GM21367 (cell line): ENCODE data around the gene DUSP10.
A peak's percentile ranks its signal among the peaks of the same experiment; 100 is the strongest.

Experiments
- ATAC-seq: cut with Tn5 transposase; IDR thresholded peaks from one replicate; pipeline ENCODE4 v1.9.1; 2021; ENCODE audit not compliant: unreplicated experiment

The DUSP10 gene

DNA sequence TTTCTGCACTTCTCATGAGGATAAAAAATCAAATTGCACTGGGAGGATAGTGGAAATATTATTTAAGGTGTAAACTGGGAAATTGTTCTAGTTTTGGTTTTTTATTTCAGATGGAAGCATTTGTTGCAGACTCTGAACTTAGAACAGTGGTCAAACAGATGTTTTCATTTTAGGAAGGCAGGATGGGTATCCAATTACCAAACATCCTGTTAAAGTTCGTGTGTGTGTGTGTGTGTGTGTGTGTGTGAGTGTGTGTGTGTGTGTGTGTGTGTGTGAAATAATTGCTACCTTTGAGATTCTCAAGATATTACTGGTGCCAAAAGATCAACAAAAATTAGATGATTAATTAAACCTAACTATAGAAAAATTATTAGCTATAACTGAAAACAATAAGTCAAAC is 24.3 kb upstream of the DUSP10 start:
- no peak for ATAC-seq

DNA sequence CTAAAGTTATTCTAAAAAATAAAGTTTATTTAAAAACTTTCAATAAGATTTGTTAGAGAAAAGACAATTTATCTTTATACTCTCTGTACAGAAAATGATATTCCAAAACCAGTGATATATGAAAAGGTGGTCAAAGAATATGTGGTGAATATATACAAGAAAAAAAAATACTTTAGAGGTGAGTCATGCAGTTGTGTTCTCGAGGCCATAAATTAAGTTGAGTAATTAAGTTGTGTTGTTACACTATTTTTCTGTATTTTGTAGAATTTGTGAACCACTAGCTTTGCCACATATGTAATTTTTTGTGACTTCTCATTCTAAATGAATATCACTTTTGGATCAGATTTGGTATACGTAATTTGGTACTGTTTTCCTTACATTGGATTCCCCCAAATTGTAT is 23.6 kb upstream of the DUSP10 start:
- no peak for ATAC-seq

DNA sequence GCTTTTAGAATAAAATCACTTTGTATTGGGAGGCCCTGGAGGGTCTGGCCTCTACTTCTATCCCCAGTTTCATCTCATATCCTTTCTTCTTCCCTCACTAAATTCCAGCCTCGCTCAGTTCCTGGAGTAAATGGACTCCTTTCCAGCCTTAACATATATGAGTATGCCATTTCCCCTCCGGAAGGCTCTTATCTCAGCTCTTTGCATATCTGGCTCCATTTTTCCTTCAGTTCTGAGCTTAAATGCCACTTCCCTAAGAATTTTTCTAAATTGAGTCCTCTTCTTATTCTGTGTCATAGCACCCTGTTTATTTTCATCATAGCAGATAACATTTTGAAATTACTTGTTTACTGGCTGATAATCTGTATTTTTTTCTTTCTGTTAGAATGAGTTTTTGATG is 20.2 kb upstream of the DUSP10 start:
- ATAC-seq = no peak

DNA sequence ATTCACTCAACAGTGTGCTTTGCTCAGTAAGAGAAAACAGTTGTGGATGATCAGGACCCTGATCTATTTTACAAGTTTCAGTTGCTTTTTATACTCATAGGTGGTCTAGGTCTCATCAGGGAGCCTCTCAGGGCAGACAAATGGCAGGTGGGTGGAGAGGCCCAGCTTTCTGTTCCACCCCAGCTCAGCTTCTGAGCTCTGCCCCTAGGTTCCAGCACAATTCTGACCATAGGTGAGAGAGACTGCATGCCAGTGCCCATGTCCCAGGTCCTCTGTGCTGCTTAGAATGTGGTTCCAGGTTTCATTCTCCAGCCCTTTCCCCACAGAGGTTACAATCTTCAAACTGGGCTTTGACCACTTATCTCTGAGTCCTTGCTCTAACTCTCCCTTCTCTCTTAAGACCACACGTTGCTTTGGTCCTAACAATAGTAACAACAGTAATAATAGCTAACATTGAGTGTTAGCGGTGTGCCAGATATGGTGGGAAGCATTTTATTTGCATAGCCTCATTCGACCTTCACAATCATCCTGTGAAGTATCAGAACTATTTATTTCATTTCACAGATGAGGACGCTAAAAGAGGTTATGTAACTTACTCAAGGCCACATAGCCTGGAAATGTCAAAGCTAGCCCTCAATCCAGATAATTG is 19.6 kb upstream of the DUSP10 start:
- peak; percentile 65 for ATAC-seq

DNA sequence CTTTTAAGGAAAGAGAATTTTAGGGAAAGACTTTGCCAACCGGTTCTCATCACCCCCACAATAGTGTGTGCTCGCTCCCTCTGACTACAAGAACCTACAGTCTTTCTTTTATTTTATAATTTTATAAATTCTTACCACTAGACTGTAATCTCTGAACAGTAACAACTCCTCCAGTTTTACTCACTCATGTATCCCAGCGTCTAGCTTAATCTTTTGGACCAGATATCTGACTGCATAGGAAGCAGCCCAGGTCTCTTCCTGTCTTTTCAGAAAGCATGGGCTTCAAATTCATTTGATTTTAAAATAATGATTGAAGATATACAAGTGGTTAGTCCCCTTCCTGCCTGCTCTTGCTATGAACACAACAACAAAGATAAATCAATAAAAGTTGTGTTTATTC is 19.0 kb upstream of the DUSP10 start:
- ATAC-seq = peak; percentile 3

DNA sequence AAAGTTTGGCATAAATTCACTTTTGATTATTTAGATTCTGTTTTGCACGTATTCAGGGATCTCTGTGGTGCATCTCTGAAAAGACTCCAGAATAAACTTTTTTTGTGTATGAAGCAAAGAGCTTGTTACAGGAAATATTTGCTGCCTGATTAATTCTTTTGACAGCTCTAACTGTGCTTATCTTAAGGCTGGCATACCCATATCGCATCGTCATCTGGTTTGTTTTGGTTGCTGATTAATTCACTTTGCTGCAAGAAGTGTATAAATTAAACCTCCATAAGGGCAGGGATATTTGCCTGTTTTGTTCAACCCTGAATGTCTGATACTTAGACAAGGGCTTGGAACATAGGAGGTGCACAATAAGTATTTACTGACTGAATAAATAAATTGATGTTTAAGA is 17.5 kb upstream of the DUSP10 start:
- ATAC-seq = no peak

DNA sequence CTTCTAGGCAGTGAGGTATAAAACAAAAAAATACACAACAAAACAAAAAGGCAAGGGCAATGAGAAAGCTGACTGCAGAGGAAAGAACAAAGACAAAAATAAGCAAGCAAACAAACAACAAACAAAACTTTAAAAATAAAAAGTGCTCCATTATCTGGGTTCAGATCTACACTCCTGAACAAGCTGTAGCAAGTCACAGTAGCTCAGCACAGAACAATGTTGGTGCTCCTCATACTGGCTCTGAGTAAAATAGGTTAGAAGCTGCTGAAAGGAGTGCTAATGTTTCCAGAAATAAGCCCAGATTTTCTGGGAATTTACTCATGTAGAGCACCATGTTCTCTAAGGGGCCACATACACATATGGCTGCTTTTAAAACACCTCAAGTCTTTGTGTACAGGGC is 16.6 kb upstream of the DUSP10 start:
- ATAC-seq = no peak

DNA sequence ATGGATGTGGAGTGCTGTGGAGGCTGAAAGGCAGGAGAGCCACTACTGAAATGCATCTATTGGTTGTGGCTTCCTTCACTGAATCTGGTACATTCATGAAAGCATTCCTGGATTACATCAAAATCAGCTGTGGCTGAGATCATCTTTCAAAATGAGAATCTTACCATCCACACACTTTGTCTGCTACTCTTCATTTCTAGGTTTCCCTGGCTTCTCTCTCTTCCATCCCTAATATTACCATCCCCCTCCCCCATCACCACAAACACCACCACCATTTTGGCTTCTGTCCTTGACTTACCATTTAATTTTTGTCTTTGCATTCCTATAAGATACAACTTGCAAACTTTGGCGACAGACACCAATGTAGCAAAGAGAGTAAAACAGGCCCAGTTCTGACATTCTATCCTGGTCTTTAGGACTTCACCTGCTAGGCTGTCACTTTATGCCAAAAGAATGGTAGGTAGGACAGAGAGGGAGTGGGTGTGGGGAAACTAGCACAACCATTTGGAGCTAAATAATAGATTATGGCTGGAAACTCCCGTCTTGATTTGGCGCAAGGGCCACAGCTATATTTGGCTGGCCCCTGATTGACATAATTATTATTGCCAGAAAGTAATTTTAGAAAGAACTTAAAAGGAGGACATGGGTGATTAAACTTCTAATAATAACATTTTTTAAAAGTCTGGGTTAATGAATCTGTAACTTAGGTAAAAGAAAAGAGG is 15.1 kb upstream of the DUSP10 start:
- no peak for ATAC-seq

DNA sequence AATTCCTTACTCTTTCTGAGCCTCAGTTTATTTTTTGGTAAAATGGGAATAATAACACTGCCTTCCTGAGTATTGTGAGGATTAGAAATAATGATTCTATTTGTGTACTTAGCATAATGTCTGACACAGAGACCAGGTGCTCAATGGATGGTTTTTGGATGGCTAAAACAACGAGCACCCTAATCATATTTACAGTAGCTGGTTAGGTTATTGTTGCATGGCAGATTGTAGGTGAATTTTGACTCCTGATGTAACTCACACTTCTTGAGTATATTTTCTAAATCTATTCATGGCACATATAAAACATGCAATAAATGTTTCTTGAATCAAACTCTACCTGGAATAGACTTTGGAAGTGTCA is 11.9 kb upstream of the DUSP10 start:
- ATAC-seq = peak; percentile 16

DNA sequence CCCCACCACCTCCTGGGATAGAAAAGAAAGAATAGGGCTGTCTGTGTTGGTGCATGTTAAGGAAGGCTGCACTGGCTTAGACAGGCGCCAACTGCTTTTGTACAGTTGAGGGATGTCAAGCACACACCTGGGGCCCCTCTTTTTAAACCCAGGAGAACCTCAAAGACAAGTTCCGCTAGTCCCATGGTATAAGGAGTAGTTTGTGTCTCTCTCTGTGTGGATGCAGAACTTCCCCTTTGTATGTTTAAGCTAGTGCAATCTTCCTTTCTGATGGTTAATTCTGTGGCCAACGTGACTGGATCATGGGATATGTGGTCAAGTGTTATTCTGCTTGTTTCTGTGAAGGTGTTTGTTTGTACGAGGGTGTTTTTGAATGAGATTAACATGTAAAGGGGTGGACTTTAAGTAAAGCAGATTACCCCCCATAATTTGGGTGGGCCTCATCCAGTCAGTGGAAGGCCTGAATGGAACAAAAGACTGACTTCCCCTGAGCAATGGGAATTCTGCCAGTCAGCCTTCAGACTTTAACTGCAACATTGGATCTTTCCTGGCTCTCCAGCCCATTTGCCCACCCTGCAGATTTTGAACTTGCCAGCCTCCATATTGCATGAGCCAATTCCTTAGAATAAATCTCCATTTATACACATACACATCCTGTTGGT is 9.5 kb upstream of the DUSP10 start:
- no peak for ATAC-seq

DNA sequence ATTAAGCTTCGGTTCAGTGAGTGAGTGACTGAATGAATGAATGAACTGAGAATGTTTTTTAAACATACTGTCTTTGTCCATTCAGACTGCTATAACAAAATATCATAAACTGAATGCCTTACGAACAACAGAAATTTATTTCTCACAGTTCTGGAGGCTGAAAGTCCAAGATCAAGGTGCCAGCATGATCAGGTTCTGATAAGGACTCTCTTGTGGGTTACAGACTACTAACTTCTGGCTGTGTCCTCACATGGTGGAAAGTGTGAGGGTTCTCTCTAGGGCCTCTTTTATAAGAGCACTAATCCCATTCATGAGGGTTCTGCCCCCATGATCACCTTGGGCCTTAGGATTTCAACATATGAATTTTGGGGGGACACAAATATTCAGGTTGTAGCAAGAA is 7.1 kb upstream of the DUSP10 start:
- no peak for ATAC-seq

DNA sequence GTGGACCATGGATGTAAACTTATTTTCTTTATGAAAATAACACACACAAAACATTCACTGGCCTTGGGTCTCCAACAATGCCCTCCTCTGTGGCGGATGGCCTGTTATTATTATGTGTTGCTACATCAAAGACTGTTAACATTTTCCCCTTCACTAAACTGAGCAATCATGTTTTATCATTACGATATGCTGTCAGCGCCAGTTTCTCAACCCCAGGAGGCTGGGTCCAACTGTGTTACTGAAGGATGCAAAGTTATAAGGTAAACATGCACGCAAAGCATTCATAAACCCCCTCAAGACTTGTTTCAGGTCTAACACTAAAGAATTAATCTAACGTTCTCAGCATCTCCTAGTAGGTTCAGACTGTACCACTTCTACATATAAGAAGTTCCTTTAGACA is 6.0 kb upstream of the DUSP10 start:
- no peak for ATAC-seq

DNA sequence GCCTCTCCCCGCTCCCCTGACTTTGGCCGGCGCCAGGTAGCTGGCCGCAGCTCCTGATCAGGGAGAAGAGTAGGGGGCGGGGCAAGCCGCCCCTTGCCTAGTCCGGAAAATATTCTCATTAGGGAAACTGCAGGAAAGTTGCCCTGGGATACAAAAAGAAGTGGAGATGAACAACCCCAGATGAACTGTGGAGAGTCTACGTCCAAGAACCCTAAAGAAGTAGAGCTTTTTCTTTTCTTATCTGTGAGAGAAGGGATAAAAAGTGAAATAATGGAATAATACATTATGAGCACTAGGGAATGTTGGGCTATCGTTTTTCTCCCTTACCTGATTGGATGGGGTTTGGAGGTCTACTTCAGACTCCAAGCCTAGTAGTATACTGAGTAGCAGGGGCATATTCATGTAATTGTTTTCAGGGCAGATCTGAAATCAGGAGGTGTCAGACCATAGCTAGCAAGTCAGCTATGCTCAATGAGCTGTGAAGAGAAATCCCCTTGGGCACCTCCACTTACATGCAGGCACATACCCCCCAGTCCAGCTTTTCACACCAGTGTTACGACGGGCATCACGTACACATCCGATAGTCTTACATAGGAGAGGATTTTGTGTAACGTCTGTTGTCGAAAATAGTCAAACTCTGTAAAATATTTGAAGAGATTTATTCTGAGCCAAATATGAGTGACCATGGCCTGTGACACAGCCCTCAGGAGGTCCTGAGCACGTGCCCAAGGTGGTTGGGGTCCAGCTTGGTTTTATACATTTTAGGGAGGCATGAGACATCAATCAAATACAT is 1.7 kb upstream of the DUSP10 start:
- ATAC-seq = peak; percentile 14

DNA sequence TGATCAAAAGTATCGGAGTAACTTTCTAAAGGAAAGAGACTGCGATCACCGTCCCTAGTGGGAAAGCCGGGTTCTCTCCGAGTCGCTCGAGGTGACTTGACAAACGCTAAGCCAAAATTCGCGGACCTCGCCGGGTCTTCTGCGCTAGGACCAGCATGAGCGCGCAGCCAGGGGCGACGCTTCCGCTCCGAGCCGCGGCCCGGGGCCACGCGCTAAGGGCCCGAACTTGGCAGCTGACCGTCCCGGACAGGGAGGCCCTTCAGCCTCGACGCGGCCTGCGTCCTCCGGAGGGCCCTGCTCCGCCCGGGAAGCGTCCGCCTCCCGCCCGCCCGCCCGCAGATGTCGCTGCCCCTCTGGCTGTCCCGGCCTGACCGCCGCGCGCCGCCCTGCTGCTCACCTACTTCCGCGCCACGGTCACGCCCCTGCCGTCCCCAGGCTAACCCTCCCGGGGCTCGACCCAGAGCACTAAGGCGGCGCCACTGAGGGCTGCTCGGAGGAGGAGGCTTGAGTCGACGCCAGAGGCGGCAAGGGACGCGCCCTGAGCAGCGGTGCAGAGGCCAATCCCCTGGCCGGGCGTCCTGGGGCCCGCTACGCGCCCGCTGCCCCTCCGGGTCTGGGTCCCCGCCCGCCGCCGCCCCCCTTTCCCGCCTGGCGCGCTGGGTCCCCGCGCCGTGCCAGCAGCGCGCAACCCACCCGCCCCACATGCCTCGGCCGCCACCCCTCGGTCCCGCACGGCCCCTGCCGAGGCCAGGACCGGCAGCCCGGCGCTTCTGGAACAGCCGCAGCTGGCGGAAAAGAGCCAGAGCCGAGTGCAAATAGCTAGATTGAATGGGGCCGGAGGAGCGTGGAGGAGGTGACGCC is 896 bp upstream of the DUSP10 start:
- peak; percentile 38 for ATAC-seq

DNA sequence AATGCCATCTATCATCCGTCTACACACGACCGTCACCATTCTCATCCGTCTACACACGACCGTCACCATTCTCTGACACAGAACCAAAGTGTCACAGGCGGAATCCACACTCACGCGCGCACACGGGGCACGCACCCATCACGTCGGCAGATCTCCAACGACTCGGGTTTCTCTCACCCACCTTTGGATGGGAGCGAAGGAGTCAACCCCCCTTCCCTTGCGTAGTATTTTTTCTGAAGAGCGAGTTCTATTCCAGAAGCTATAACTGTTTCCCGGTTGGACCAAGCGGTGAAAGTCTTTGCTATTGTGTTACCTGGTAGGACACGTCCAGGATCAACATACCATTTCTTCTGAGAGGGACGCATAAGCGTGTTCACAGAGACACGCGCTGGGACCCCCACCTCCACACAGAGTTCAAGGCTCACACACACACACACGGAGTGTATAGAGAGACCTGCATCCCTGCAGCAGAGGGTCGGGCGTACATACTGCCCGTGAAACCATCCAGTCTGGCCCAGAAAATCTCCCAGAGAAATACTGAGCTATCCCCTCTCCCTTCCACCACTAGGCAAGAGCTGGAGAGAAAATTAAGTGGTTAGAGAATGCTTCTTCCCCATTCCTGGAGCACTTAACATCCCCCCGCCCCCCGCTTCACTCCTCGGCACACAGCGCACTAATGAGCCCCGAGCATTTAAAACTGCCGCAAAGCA is 741 bp downstream of the DUSP10 start:
- no peak for ATAC-seq

DNA sequence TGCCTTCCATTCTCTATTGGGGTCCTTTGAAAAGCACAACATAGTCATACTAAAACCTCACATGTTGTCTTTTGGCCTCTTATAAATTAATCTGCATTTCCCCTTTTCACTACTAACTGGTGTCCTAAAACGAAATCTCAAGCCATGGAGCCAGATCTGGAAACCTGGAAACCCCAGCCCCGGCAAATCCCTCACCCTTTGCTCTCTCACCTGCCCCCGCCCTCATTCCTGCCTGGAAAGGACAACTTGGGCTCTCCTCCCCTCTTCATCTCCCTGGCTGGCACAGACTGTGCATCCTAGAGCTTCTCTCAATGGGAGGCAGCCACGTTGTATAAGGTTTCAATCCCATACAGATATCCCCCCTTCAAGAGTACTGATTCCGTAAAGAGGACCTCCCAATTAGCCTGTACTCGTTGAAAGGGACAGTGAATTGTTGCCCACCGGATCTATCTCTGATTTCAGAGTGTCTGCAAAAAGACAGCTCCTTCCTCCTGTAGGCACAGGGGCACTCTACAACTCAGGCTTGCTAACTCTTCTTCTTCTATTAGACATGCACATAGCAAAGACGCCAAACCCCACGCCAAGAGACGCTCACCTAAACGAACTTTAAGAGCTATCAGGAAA is 1.4 kb downstream of the DUSP10 start:
- no peak for ATAC-seq

DNA sequence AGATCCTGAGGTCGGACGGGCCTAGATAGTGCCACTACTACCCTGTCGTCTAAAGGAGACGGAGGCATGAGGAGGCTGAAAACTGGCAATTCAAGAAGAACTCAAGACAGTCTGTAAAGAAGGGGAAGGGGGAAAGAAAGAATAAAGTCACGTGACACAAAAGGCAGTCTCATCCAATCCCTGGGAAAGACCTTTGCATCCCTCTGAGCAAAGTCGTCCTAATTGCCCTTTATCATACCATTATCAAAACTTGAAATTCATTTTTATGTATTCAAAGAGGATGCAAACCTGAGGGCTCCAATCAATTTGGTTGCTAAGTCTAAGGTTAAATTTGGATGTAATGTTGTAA is 2.2 kb downstream of the DUSP10 start:
- no peak for ATAC-seq

DNA sequence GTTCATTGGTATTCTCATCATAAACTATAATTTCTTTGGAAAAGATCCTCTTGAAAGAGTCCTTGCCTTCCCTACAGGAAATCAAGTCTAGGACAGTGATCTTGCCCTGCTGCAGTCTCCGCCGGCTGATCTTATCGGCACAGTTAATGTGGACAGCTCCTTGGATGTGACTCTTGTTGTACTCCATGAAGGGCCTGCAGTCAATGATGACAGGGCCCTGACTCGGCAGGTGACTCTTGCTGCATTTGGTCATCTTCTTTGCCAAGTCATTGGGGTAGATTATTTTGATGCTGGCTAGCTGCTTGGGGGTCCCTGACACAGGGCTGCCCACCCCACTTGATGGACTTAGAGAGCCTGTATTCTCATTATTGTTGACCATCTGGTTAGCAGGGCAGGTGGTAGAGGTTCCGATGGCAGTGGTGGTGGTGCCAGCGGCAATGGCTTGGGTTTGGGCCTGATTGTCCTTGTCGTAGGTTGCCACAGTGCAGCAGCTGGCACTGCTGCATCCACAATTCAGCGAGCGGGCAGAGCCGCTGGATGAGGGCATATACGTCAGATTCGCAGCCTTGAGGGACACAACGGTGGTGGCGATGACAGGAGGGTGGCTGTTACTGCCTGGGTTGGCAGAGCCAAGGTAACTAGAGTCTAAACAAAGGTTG is 2.7 kb downstream of the DUSP10 start:
- ATAC-seq = no peak

DNA sequence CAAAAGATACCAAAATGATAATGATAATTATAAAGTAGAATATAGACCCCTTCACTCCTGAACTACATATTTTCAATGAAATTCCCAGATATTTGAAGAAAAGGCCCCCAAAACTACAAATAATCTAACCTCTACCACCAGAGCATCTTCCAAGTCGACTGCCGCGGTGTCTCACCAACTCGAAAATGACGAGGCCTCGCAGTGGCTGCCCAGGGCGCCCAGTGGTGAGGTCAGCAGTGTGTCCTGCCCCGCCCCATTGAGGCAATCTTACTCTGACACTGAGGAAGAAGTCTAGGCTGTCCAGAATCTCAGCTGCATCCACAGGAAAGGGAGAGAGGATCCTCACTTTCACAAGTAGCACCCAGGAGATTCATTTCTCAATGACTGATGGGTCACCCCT is 5.2 kb downstream of the DUSP10 start:
- no peak for ATAC-seq
